HEK293T (cell line): ENCODE data around the gene LILRB3.

Source experiments
- CTCF ChIA-PET: fragments of 350-600 bp; formaldehyde crosslinking; extraction: SDS; loops from one replicate; lab custom pipeline; 2021; ENCODE audit warnings: antibody characterized with exemption, inconsistent platforms; lab: Yijun Ruan, JAX
- POLR2A ChIA-PET: fragments of 350-600 bp; formaldehyde crosslinking; extraction: SDS; loops from one replicate; lab custom pipeline; 2020; ENCODE audit warnings: antibody characterized with exemption, inconsistent platforms; lab: Yijun Ruan, JAX
- DNase-seq: peaks from one replicate; pipeline ENCODE4 v3.0.0; 2012; ENCODE audit warnings: mixed read lengths; ENCODE audit errors: extremely low spot score
- ARNT ChIP-seq: fragments of 450-650 bp; IDR thresholded peaks from 2 replicates; pipeline ENCODE4 v1.6.1; 2017; ENCODE audit warnings: mild to moderate bottlenecking
- BHLHE40 ChIP-seq: fragments of 450-650 bp; IDR thresholded peaks from 2 replicates; pipeline ENCODE4 v1.6.1; 2016; ENCODE audit warnings: mild to moderate bottlenecking, moderate library complexity, borderline replicate concordance
- CTBP1 ChIP-seq: fragments of 450-650 bp; IDR thresholded peaks from 2 replicates; pipeline ENCODE4 v1.6.1; 2016; ENCODE audit warnings: borderline replicate concordance
- ELF4 ChIP-seq: fragments of 450-650 bp; IDR thresholded peaks from 2 replicates; pipeline ENCODE4 v1.6.1; 2017; ENCODE audit warnings: antibody characterized with exemption
- FOXA1 ChIP-seq: fragments of 450-650 bp; IDR thresholded peaks from 2 replicates; pipeline ENCODE4 v1.6.1; 2016; ENCODE audit warnings: mild to moderate bottlenecking
- FOXK2 ChIP-seq: fragments of 450-650 bp; IDR thresholded peaks from 2 replicates; pipeline ENCODE4 v1.6.1; 2016; ENCODE audit warnings: mild to moderate bottlenecking
- FOXM1 ChIP-seq: fragments of 450-650 bp; IDR thresholded peaks from 2 replicates; pipeline ENCODE4 v1.6.1; 2017; ENCODE audit warnings: mild to moderate bottlenecking, borderline replicate concordance
- HDGF ChIP-seq: fragments of 450-650 bp; IDR thresholded peaks from 2 replicates; pipeline ENCODE4 v1.6.1; 2017; ENCODE audit warnings: antibody characterized with exemption, borderline replicate concordance
- L3MBTL2 ChIP-seq: fragments of 450-650 bp; conservative IDR thresholded peaks from 2 replicates; pipeline ENCODE4 v1.6.1; 2016; ENCODE audit warnings: mild to moderate bottlenecking
- LEF1 ChIP-seq: fragments of 450-650 bp; IDR thresholded peaks from 2 replicates; pipeline ENCODE4 v1.6.1; 2017; ENCODE audit warnings: mild to moderate bottlenecking, borderline replicate concordance
- NFRKB ChIP-seq: fragments of 450-650 bp; IDR thresholded peaks from 2 replicates; pipeline ENCODE4 v1.6.1; 2016; ENCODE audit warnings: mild to moderate bottlenecking, moderate library complexity
- PKNOX1 ChIP-seq: fragments of 450-650 bp; IDR thresholded peaks from 2 replicates; pipeline ENCODE4 v1.6.1; 2016
- SP1 ChIP-seq: fragments of 450-650 bp; IDR thresholded peaks from 2 replicates; pipeline ENCODE4 v1.6.1; 2017
- SUZ12 ChIP-seq: fragments of 450-650 bp; IDR thresholded peaks from 2 replicates; pipeline ENCODE4 v1.6.1; 2016; ENCODE audit warnings: mild to moderate bottlenecking
- TARDBP ChIP-seq: fragments of 450-650 bp; IDR thresholded peaks from 2 replicates; pipeline ENCODE4 v1.6.1; 2016
- ZNF384 ChIP-seq: fragments of 450-650 bp; IDR thresholded peaks from 2 replicates; pipeline ENCODE4 v1.6.1; 2016

LILRB3 gene

GRCh38 chr19:54191011-54191810 lies 31.6 kb downstream of the LILRB3 start, which contains the start of gene TSEN34:
TSS of gene TSEN34 (plus strand) at chr19:54191308. CDS start at chr19:54191365, 57 bp downstream.
- ChIA-PET POLR2A (interaction anchor here (0.6 to 5.7 kb wide), 8 partner anchors 9 to 671 kb away, joined by 3 to 76 read pairs (median 4); partner anchors contain the start of genes CNOT3, RPS9 and TMC4), CTCF (no interaction called here)
- peak; percentile 71 for DNase-seq
- TF ChIP-seq FOXK2 (no peak), BHLHE40 (no peak)

DNA sequence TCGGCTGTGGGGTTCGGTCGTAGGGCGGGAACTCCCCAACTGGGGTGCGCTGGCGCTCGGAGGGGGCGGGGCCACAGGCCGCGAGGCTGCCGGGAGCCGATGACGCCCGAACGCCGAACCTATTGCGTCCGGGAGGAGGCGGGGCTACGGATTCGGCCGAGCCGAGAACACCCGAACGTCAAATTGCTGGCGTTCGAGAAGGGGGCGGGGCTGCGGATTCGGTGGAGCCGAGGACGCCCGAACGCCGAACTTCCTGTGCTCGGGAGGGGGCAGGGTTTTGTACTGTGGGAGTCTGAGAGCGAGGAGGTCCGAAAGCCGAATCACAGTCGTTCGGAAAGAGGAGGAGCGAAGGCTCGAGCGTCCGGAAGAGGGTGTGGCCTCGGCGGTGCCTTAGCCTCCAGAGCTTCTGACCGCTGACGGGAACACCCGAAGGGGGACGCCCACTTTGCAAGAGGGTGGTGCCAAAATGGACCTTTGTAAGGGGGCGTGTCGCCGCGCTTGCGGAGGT lies 32.2 kb downstream of the LILRB3 start:
- peak; percentile 86 for DNase-seq
- TF ChIP-seq NFRKB (no peak), SUZ12 (no peak), FOXA1 (no peak), SP1 (no peak), CTBP1 (no peak), TARDBP (no peak), LEF1 (no peak), ELF4 (no peak)
- ChIA-PET CTCF (no interaction called here), POLR2A (interaction anchor here (0.6 to 5.7 kb wide), 6 partner anchors 9 to 670 kb away, joined by 3 to 76 read pairs (median 4); partner anchors contain the start of gene RPS9)

GRCh38 chr19:54189735-54190502 lies 32.9 kb downstream of the LILRB3 start:
- ChIA-PET CTCF (interaction anchor here (1.1 kb wide), 1 partner anchor 76 kb away, joined by 4 read pairs; no protein-coding TSS in a partner anchor), POLR2A (interaction anchor here (0.6 to 5.7 kb wide), 16 partner anchors 8 to 669 kb away, joined by 3 to 76 read pairs (median 3); partner anchors contain the start of genes CNOT3, NDUFA3, PRPF31 and RPS9)
- TF ChIP-seq NFRKB (no peak), HDGF (no peak), L3MBTL2 (peak; percentile 88), PKNOX1 (peak; percentile 71)
- peak; percentile 93 for DNase-seq

DNA sequence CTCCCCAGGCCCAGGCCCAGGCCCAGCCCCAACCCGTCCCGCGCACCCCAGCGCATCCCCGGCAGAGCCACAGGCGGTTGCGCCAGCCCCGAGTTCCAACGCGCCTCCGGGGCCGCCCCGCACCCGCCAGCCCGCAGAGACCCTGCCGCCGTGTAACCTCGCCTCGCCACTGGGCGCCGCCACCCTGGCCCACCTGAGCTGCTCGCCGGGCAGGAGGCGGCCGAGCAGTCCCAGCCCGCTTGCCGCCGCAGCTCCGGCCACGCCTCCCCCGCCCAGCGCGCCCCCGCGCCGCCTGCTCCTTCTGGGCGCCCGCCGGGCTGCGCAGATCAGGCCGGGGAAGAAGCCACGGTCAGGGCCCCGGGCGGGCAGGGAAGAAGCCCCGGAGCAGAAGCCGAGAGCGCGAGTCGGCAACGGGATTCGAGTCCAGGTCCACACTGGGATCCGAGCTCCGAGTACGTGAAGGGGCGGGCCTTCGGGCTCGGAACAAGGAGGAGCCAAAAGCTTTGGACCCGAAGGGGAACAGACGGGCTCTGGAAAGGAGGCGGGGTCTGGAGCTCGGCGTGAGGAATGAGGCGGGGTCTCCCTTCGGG lies 33.6 kb downstream of the LILRB3 start, which contains the start of gene MBOAT7:
MBOAT7 (minus strand) TSS at position 436 of the 590 bp plus-strand sequence. CDS start 1,072 bp downstream, outside the sequence.
- no peak for DNase-seq
- POLR2A ChIA-PET, result interaction anchor here (0.6 to 5.7 kb wide), 14 partner anchors 8 to 86 kb away, joined by 3 to 76 read pairs (median 3); partner anchors contain the start of genes CNOT3, NDUFA3, PRPF31 and RPS9

GRCh38 chr19:54188215-54188871 lies 34.5 kb downstream of the LILRB3 start:
- no peak for DNase-seq
- no peak for TF ChIP-seq ELF4
- no peak for TF ChIP-seq FOXA1
- ChIA-PET POLR2A (interaction anchor here (1.2 to 5.7 kb wide), 7 partner anchors 9 to 51 kb away, joined by 3 to 76 read pairs (median 11); partner anchors contain the start of genes CNOT3, RPS9 and TMC4), CTCF (interaction anchor here (0.5 to 1.1 kb wide), 3 partner anchors 52 to 399 kb away, joined by 3 to 4 read pairs (median 4); no protein-coding TSS in a partner anchor)

More for the DNA sequence above, 33.6 kb downstream of the LILRB3 start, which contains the start of gene MBOAT7:
- TF ChIP-seq SP1 (no peak), PKNOX1 (no peak), FOXM1 (no peak), NFRKB (no peak), LEF1 (no peak), BHLHE40 (no peak), CTBP1 (no peak), FOXK2 (no peak), HDGF (no peak), ZNF384 (no peak), FOXA1 (no peak), TARDBP (no peak), SUZ12 (no peak), ARNT (no peak), ELF4 (no peak), L3MBTL2 (no peak)
- CTCF ChIA-PET, result interaction anchor here (1.1 kb wide), 1 partner anchor 77 kb away, joined by 4 read pairs; no protein-coding TSS in a partner anchor

GRCh38 chr19:54186934-54187381 lies 35.8 kb downstream of the LILRB3 start:
- no peak for DNase-seq
- ChIA-PET CTCF (no interaction called here), POLR2A (interaction anchor here (5.7 kb wide), 1 partner anchor 21 kb away, joined by 46 read pairs; no protein-coding TSS in a partner anchor)
- TF ChIP-seq LEF1, result no peak
- no peak for TF ChIP-seq ZNF384
- TF ChIP-seq SP1, result no peak
- TF ChIP-seq PKNOX1, result no peak
- TF ChIP-seq TARDBP, result no peak
- TF ChIP-seq BHLHE40, result no peak
- TF ChIP-seq SUZ12, result no peak
- no peak for TF ChIP-seq NFRKB
- no peak for TF ChIP-seq FOXA1
- no peak for TF ChIP-seq FOXM1
- no peak for TF ChIP-seq HDGF
- no peak for TF ChIP-seq L3MBTL2
- no peak for TF ChIP-seq ARNT
- TF ChIP-seq CTBP1, result no peak
